Caco-2 (cell line): ENCODE measurements around the gene PDE7B. TPM values are rescaled to one million over a fixed set of nuclear protein-coding genes. Genes with fewer than 3 reads are reported as not detected.
"Not testable (repeated sequence)": the region's sequence is repeated elsewhere in the genome, so short reads cannot be mapped to it uniquely, and the experiment has no call there.

ENCODE experiments used
- BruUV-seq: library from RNA; stranded (reverse); fragments of 400-500 nt; replicated peaks from 2 replicates; lab custom pipeline; 2021; lab: Mats Ljungman, UMichigan
- CTCF ChIA-PET: fragments of 300-600 bp; sonication (Branson Sonifier 250); formaldehyde crosslinking; loops from one replicate; lab custom pipeline; 2022; ENCODE audit warnings: antibody characterized with exemption; lab: Charles Lee
- POLR2A ChIA-PET: fragments of 300-600 bp; sonication (Branson Sonifier 250); formaldehyde crosslinking; loops from one replicate; lab custom pipeline; 2022; ENCODE audit warnings: antibody characterized with exemption; lab: Charles Lee
- DNase-seq, 2 experiments: peaks; one replicate each; pipeline versions ENCODE4 v3.0.0 to v3.0.0-alpha.2; 2020 to 2022
- H3K27me3 ChIP-seq: replicated peaks from 2 replicates; pipeline ENCODE4 v1.6.0; 2011; ENCODE audit warnings: low read length; ENCODE audit not compliant: control insufficient read depth, insufficient read depth
- H3K36me3 ChIP-seq: 2 replicates; pipeline ENCODE4 v1.5.1; 2011; ENCODE audit warnings: low read length; ENCODE audit not compliant: control insufficient read depth, insufficient read depth
- H3K4me1 ChIP-seq: fragments of 250-450 bp; sonication (Bioruptor Pico); 2 replicates; pipeline ENCODE4 v1.5.1; 2020; ENCODE audit warnings: mild to moderate bottlenecking
- H3K4me3 ChIP-seq: 2 replicates; pipeline ENCODE4 v1.5.1; 2011; ENCODE audit warnings: low read depth, mild to moderate bottlenecking, control low read depth, low read length
- H3K9me3 ChIP-seq: fragments of 250-450 bp; sonication (Bioruptor Pico); 2 replicates; pipeline ENCODE4 v1.5.1; 2020; ENCODE audit warnings: mild to moderate bottlenecking, moderate library complexity
- H3K27ac Mint-ChIP-seq: one replicate; pipeline ENCODE4 v1.8.0; 2022; ENCODE audit warnings: mixed read lengths; ENCODE audit not compliant: unreplicated experiment
- H3K27me3 Mint-ChIP-seq: one replicate; pipeline ENCODE4 v1.8.0; 2022; ENCODE audit warnings: mixed read lengths; ENCODE audit not compliant: insufficient read depth, unreplicated experiment
- H3K36me3 Mint-ChIP-seq: one replicate; pipeline ENCODE4 v1.8.0; 2022; ENCODE audit warnings: mild to moderate bottlenecking, mixed read lengths; ENCODE audit not compliant: insufficient read depth, unreplicated experiment
- H3K4me1 Mint-ChIP-seq: one replicate; pipeline ENCODE4 v1.8.0; 2022; ENCODE audit warnings: low read depth, mixed read lengths; ENCODE audit not compliant: unreplicated experiment
- H3K4me3 Mint-ChIP-seq: one replicate; pipeline ENCODE4 v1.8.0; 2022; ENCODE audit warnings: mild to moderate bottlenecking, moderate library complexity, mixed read lengths; ENCODE audit not compliant: unreplicated experiment
- H3K9me3 Mint-ChIP-seq: one replicate; pipeline ENCODE4 v1.8.0; 2022; ENCODE audit warnings: mixed read lengths; ENCODE audit not compliant: unreplicated experiment
- CTCF ChIP-seq, 2 experiments: fragments of 200-600 bp in 1 of 2; IDR thresholded peaks; 1 replicate in 1 of 2; 2 replicates in 1 of 2; pipeline versions ENCODE4 v1.5.1 to v1.8.0; 2011 to 2022; ENCODE audit warnings: antibody characterized with exemption in 1 of 2, control low read depth in 1 of 2, inconsistent platforms in 1 of 2, low read depth in 1 of 2, low read length in 1 of 2, mild to moderate bottlenecking in 1 of 2, moderate library complexity in 1 of 2; ENCODE audit not compliant: insufficient read depth in 1 of 2, severe bottlenecking in 1 of 2, unreplicated experiment in 1 of 2
- intact Hi-C: fragments of 100-400 bp; cut with micrococcal nuclease; formaldehyde crosslinking; loops from one replicate; pipeline ENCODE4 v1.10.0; 2022; ENCODE audit not compliant: unreplicated experiment
- total RNA-seq: library from RNA; stranded (reverse); gene quantifications from 2 replicates; pipeline ENCODE4 v1.2.3, GENCODE V29; 2022

Gene PDE7B
- total RNA-seq, 1 experiment from 2014 or later: not detected

DNA sequence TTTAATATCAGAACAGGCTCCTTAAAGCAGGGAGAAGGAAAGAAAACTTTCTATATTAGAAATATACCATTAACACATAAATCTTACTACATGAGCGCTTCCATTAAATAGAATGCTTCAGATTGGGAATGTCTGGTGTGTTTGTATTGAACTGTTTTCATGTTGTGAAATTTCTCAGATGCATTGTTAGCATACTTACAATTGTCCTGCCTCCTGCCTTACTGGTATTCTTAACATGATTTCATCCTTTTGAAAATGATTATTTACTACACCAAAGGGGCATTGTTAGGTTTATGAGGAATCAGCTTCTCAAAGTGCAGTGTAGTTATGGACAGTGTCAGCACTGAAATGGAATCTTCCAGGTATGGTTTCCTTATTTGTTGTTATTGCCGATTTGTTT lies 253.1 kb downstream of the PDE7B start:
- no peak for TF ChIP-seq CTCF (IDR thresholded peaks at IDR 0.05; ENCODE audit: insufficient read depth in 1 of 2, low read depth in 1 of 2, low read length in 1 of 2, severe bottlenecking in 1 of 2, unreplicated experiment in 1 of 2)
- Histone ChIP-seq H3K4me3 (no peak overlapping the region), H3K9me3 (no peaks in the 10 kb centered on the region), H3K27me3 (no peaks in the 10 kb centered on the region), H3K36me3 (no peaks in the 10 kb centered on the region), H3K4me1 (no peaks in the 10 kb centered on the region)
- Mint-ChIP-seq H3K27me3 (no peaks in the 10 kb centered on the region), H3K36me3 (no peaks in the 10 kb centered on the region), H3K9me3 (no peaks in the 10 kb centered on the region), H3K27ac (no peak overlapping the region), H3K4me3 (no peak overlapping the region), H3K4me1 (no peaks in the 10 kb centered on the region)
- POLR2A ChIA-PET: no interaction called here
- no peak for DNase-seq
- intact Hi-C loops: no loop called here
- CTCF ChIA-PET: no interaction called here
- no TSS peak for BruUV-seq

GRCh38 chr6:136105797-136106196 lies 254.3 kb downstream of the PDE7B start:
- BruUV-seq, H3K4me1 ChIP-seq, DNase-seq, H3K4me1 Mint-ChIP-seq, intact Hi-C loops, H3K36me3 ChIP-seq, POLR2A ChIA-PET, H3K36me3 Mint-ChIP-seq, H3K4me3 ChIP-seq, H3K27ac Mint-ChIP-seq, H3K4me3 Mint-ChIP-seq, H3K27me3 Mint-ChIP-seq, CTCF ChIA-PET, H3K27me3 ChIP-seq, H3K9me3 ChIP-seq, H3K9me3 Mint-ChIP-seq: not testable (repeated sequence)

DNA sequence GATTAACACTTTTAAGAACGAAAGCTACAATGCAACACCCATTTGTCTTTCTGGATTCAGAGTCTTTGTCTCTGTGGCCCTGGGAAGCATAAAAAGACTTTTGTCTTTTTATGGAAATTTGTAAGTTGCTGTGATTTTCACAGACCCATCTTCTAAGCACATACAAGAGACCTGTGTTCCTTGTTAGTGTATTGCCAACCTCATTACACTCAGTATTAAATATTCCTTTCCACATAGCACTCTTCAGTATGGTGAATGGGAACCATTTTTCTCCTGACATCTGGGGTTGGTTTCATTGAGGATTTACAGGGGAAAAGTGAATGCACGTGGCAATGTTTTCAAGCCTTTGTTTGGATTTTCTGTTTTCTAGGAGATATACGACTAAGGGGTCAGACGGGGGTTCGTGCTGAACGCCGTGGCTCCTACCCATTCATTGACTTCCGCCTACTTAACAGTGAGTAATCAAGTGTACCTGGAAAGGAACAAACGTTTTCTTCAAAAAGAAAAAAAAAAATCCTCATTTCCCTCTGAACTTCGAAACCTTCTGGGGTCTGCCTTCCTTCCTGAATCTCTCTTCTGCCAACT lies 257.0 kb downstream of the PDE7B start:
- ChIA-PET CTCF (no interaction called here), POLR2A (no interaction called here)
- no peaks in the 10 kb centered on the region for H3K36me3 Mint-ChIP-seq
- intact Hi-C loops: no loop called here
- Histone ChIP-seq H3K36me3 (no peaks in the 10 kb centered on the region), H3K9me3 (no peaks in the 10 kb centered on the region), H3K4me1 (no peaks in the 10 kb centered on the region), H3K27me3 (no peaks in the 10 kb centered on the region), H3K4me3 (no peak overlapping the region)
- H3K27ac Mint-ChIP-seq: no peak overlapping the region
- no peak for DNase-seq
- no peak overlapping the region for H3K4me3 Mint-ChIP-seq
- no TSS peak for BruUV-seq
- no peaks in the 10 kb centered on the region for H3K4me1 Mint-ChIP-seq
- no peaks in the 10 kb centered on the region for H3K9me3 Mint-ChIP-seq
- peaks cover 3% of the 10 kb centered on the region for H3K27me3 Mint-ChIP-seq
- no peak for TF ChIP-seq CTCF (IDR thresholded peaks at IDR 0.05; ENCODE audit: insufficient read depth in 1 of 2, low read depth in 1 of 2, low read length in 1 of 2, severe bottlenecking in 1 of 2, unreplicated experiment in 1 of 2)

- intact Hi-C loops: no loop called here
- CTCF ChIA-PET: no interaction called here
- peaks cover 3% of the 10 kb centered on the region for H3K27me3 Mint-ChIP-seq
These were observed 260.3 kb downstream of the PDE7B start for GRCh38 chr6:136111831-136112230.

More at GRCh38 chr6:136111831-136112230, 260.3 kb downstream of the PDE7B start:
- Mint-ChIP-seq H3K36me3 (no peaks in the 10 kb centered on the region), H3K27ac (no peak overlapping the region), H3K9me3 (no peaks in the 10 kb centered on the region), H3K4me3 (no peak overlapping the region), H3K4me1 (peaks cover 13% of the 10 kb centered on the region)
- no peak for DNase-seq
- Histone ChIP-seq H3K9me3 (no peaks in the 10 kb centered on the region), H3K4me3 (no peak overlapping the region), H3K4me1 (no peaks in the 10 kb centered on the region), H3K27me3 (no peaks in the 10 kb centered on the region), H3K36me3 (no peaks in the 10 kb centered on the region)
- POLR2A ChIA-PET: no interaction called here
- no peak for TF ChIP-seq CTCF (IDR thresholded peaks at IDR 0.05; ENCODE audit: insufficient read depth in 1 of 2, low read depth in 1 of 2, low read length in 1 of 2, severe bottlenecking in 1 of 2, unreplicated experiment in 1 of 2)
- no TSS peak for BruUV-seq
